Measurements from ENCODE around the gene EFNB1. TPM values are rescaled to one million over a fixed set of nuclear protein-coding genes. Genes with fewer than 3 reads are reported as not detected.

The EFNB1 gene
- total RNA-seq, 1 donor from 2014 or later: 44.1 TPM

DNA sequence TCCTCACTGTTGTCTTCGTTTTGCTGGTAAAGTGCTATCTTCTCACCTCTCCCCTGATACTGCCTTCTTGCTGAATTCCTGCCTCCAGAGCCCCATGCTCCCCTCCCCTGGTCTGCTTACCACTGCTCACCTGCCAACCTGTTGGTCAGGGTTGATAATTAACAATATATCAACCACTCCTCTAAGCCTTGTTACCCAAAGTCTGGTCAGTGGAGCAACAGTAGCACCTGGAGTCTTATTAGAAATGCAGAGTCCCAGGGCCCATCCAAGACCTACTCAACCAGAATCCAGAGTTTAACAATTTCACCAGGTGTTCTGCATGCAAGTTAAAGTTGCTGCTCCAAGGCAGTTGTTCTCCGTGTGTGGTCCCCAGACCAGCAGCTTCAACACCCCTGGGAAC is 55.0 kb downstream of the EFNB1 start:
- TF ChIP-seq, protein P1, sequence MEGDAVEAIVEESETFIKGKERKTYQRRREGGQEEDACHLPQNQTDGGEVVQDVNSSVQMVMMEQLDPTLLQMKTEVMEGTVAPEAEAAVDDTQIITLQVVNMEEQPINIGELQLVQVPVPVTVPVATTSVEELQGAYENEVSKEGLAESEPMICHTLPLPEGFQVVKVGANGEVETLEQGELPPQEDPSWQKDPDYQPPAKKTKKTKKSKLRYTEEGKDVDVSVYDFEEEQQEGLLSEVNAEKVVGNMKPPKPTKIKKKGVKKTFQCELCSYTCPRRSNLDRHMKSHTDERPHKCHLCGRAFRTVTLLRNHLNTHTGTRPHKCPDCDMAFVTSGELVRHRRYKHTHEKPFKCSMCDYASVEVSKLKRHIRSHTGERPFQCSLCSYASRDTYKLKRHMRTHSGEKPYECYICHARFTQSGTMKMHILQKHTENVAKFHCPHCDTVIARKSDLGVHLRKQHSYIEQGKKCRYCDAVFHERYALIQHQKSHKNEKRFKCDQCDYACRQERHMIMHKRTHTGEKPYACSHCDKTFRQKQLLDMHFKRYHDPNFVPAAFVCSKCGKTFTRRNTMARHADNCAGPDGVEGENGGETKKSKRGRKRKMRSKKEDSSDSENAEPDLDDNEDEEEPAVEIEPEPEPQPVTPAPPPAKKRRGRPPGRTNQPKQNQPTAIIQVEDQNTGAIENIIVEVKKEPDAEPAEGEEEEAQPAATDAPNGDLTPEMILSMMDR (conservative IDR thresholded peaks at IDR 0.05; ENCODE audit: low read depth, low read length): no peak
- no peak overlapping the region for H3K4me3 ChIP-seq (ENCODE audit: low read depth, low read length)
- DNase-seq (ENCODE audit: low read depth): no peak

- no peak overlapping the region for H3K4me3 ChIP-seq (ENCODE audit: low read depth, low read length)
- DNase-seq (ENCODE audit: low read depth): no peak
- TF ChIP-seq, protein P1 (conservative IDR thresholded peaks at IDR 0.05; ENCODE audit: low read depth, low read length): no peak
These were observed 60.4 kb downstream of the EFNB1 start for GRCh38 chrX:68889249-68889648.

Other genes with a start within 250 kb of the EFNB1 start
- 7.7 and 9.5 TPM in 2 replicates for gene STARD8, start 181.4 kb upstream of the EFNB1 start, total RNA-seq

Measured in epithelial cell of proximal tubule (primary cell).